Activated naive CD4-positive, alpha-beta T cell treated with anti-CD3 and anti-CD28 coated beads, Interleukin-2, amount 50 U/mL, for 72 hours (primary cell): ENCODE data around the gene CLDN24. TPM values are rescaled to one million over a fixed set of nuclear protein-coding genes. Genes with fewer than 3 reads are reported as not detected.

Source experiments
- ATAC-seq, 2 donors: fragments of 150-1000 bp; cut with Tn5 transposase; 2 replicates each; pipeline ENCODE4 v1.10.0; 2021; ENCODE audit warnings: mild to moderate bottlenecking in 2 of 2, moderate library complexity in 2 of 2
- DNase-seq, 2 donors: peaks; one replicate each; pipeline ENCODE4 v3.0.0; 2021 to 2022; ENCODE audit warnings: low spot score in 2 of 2
- H3K27ac Mint-ChIP-seq, 2 donors: one replicate each; pipeline ENCODE4 v1.8.0; 2022; ENCODE audit warnings: mild to moderate bottlenecking in 2 of 2, mixed read lengths in 2 of 2
- H3K36me3 Mint-ChIP-seq, 2 donors: one replicate each; pipeline ENCODE4 v1.8.0; 2022; ENCODE audit warnings: mixed read lengths in 2 of 2
- H3K9me3 Mint-ChIP-seq, 2 donors: one replicate each; pipeline ENCODE4 v1.8.0; 2022; ENCODE audit warnings: mixed read lengths in 2 of 2
- total RNA-seq, 2 donors: library from RNA; stranded (reverse); gene quantifications; one replicate each; pipeline ENCODE4 v1.2.3, GENCODE V29; 2022

The CLDN24 gene
- total RNA-seq, 2 donors from 2014 or later: not detected

- H3K36me3 Mint-ChIP-seq: no peaks in the 10 kb centered on the region
- ATAC-seq: no peak
- DNase-seq: no peak
- H3K27ac Mint-ChIP-seq: peak overlapping the region in 1 of 2 donors; percentile 37
- peaks cover 0 to 3% of the 10 kb centered on the region in 2 donors for H3K9me3 Mint-ChIP-seq
These were observed 28.3 kb upstream of the CLDN24 start for GRCh38 chr4:183350317-183351071.

DNA sequence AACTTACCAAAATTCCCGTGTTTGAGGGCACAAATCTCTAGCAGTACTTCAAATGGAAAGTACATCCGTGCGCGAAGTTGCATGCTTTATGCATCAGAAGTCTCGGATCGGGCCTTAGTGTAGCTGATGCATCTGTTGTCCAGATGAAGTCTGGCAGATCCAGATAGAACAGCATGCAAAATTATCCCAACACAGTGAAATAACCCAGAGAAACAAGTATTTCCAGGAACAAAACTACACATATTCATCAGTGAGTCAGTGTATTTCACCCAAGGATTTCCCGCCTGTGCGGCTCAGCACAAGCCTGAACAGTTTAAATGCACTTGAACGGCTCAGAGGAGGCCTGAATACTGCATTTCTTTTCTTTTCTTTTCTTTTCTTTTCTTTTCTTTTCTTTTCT is 27.4 kb upstream of the CLDN24 start:
- no peak overlapping the region for H3K27ac Mint-ChIP-seq
- H3K36me3 Mint-ChIP-seq: no peaks in the 10 kb centered on the region
- DNase-seq (no peak), ATAC-seq (no peak)
- peaks cover 0 to 3% of the 10 kb centered on the region in 2 donors for H3K9me3 Mint-ChIP-seq

- H3K36me3 Mint-ChIP-seq: no peaks in the 10 kb centered on the region
- H3K9me3 Mint-ChIP-seq: peaks cover 0 to 3% of the 10 kb centered on the region in 2 donors
- no peak overlapping the region for H3K27ac Mint-ChIP-seq
- peak; percentile 89 to 91 for ATAC-seq
- peak in 1 of 2 donors; percentile 38 for DNase-seq
These were observed 26.8 kb upstream of the CLDN24 start for GRCh38 chr4:183348706-183349659.

DNA sequence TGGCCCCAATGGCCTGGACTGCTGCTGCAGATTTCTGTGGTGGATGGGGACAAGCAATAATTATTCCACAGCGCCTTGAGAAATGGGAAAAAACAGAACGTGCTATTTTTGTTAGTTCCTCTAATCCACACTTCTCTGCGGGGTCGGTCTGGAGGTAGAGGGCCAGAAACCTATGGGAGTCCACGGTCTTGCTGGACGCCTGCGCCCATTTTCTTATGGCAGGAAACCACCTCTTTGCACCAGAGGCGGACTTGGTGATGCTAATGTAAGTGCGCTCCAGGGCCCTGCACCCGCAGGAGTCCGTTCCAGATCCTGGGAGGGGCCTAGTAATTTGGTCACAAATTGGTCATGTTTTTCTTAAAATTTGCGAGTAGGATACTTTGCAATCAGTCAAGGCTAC is 25.9 kb upstream of the CLDN24 start:
- Mint-ChIP-seq H3K9me3 (peaks cover 0 to 3% of the 10 kb centered on the region in 2 donors), H3K36me3 (no peaks in the 10 kb centered on the region), H3K27ac (no peak overlapping the region)
- DNase-seq: no peak
- no peak for ATAC-seq

GRCh38 chr4:183347566-183347965 is 25.3 kb upstream of the CLDN24 start:
- DNase-seq (no peak), ATAC-seq (no peak)
- no peak overlapping the region for H3K27ac Mint-ChIP-seq

GRCh38 chr4:183347146-183347545 is 24.9 kb upstream of the CLDN24 start:
- no peak for ATAC-seq
- no peak overlapping the region for H3K27ac Mint-ChIP-seq
- H3K36me3 Mint-ChIP-seq: no peaks in the 10 kb centered on the region
- peaks cover 0 to 3% of the 10 kb centered on the region in 2 donors for H3K9me3 Mint-ChIP-seq
- DNase-seq: peak in 1 of 2 donors; percentile 47

More at GRCh38 chr4:183347566-183347965, 25.3 kb upstream of the CLDN24 start:
- H3K9me3 Mint-ChIP-seq: peaks cover 0 to 3% of the 10 kb centered on the region in 2 donors
- no peaks in the 10 kb centered on the region for H3K36me3 Mint-ChIP-seq

- Mint-ChIP-seq H3K36me3 (no peaks in the 10 kb centered on the region), H3K9me3 (peaks cover 0 to under 1% of the 10 kb centered on the region in 2 donors), H3K27ac (no peak overlapping the region)
- ATAC-seq (no peak), DNase-seq (peak in 1 of 2 donors; percentile 21)
These were observed 23.0 kb upstream of the CLDN24 start for GRCh38 chr4:183345261-183345660.

GRCh38 chr4:183344523-183345255 is 22.5 kb upstream of the CLDN24 start:
- ATAC-seq: no peak
- H3K27ac Mint-ChIP-seq: no peak overlapping the region
- DNase-seq: peak in 1 of 2 donors; percentile 25
- H3K36me3 Mint-ChIP-seq: no peaks in the 10 kb centered on the region
- no peaks in the 10 kb centered on the region for H3K9me3 Mint-ChIP-seq

DNA sequence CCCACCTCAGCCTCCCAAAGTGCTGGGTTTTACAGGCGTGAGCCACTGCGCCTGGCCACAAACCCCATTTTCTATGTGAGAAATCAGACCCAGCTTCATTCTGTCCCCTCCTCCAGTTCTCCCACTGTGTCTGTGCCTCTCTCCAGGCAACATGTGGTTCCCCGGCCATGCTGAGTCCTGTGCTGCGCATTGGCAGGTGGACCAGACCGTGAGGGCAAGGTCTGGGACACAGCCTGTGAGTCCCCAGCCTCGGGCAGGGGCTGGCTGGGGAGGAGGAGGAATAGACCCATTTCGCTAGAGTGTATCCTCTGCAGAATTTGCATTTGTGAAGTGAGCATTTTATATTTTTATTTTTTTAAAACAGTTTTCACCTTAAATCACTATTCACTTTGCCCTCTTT is 21.5 kb upstream of the CLDN24 start:
- DNase-seq (peak in 1 of 2 donors; percentile 30), ATAC-seq (no peak)
- no peaks in the 10 kb centered on the region for H3K9me3 Mint-ChIP-seq
- H3K27ac Mint-ChIP-seq: no peak overlapping the region
- no peaks in the 10 kb centered on the region for H3K36me3 Mint-ChIP-seq

- Mint-ChIP-seq H3K36me3 (no peaks in the 10 kb centered on the region), H3K27ac (no peak overlapping the region), H3K9me3 (no peaks in the 10 kb centered on the region)
- DNase-seq: peak in 1 of 2 donors; percentile 39
- peak in 1 of 2 donors; percentile 41 for ATAC-seq
These were observed 20.6 kb upstream of the CLDN24 start for GRCh38 chr4:183342541-183343533.

DNA sequence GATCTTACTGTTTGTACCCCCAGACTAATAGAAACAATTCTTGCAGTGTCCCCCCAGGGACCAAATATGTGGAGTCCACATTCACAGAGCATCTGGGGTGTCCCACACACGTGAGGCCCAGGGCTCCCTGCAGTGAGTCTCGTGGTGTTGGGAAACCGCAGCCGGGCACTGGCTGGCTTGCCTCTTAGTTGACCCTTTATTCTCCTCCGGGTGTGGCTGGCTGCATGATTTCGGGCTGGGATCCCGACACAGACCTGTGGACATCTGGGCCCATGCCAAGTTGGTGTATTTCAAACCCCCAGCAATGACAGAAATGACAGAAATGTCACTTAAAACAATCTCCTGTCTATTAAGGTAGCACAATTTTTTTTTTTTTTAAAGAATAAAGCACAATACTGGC is 15.6 kb upstream of the CLDN24 start:
- DNase-seq (peak in 1 of 2 donors; percentile 23), ATAC-seq (no peak)
- H3K9me3 Mint-ChIP-seq: no peaks in the 10 kb centered on the region

DNA sequence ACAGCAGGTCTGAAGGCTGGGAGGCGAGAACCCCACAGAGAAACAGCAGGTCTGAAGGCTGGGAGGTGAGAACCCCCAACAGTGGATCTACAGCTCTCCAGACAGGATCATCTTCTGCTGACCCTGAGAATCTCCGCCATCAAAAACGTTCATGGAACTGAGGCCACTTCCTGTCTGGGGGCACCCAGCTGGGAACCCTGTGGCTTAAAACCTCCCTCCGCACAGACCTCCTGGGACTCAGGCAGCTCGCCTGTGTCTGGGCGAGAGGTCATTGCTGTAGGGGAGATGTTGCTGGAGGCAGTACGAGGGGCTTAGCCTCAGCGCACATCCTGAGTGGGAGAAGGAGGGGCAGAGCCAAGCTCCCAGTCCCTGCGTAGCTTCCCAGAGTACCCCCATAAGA is 15.1 kb upstream of the CLDN24 start:
- Mint-ChIP-seq H3K27ac (no peak overlapping the region), H3K36me3 (no peaks in the 10 kb centered on the region), H3K9me3 (no peaks in the 10 kb centered on the region)
- ATAC-seq (no peak), DNase-seq (peak in 1 of 2 donors; percentile 31)

More for the DNA sequence above, 15.6 kb upstream of the CLDN24 start:
- peak overlapping the region in 1 of 2 donors; percentile 32 for H3K27ac Mint-ChIP-seq
- no peaks in the 10 kb centered on the region for H3K36me3 Mint-ChIP-seq

GRCh38 chr4:183335369-183335940 is 13.2 kb upstream of the CLDN24 start:
- Mint-ChIP-seq H3K27ac (peak overlapping the region in 1 of 2 donors; percentile 6), H3K9me3 (no peaks in the 10 kb centered on the region), H3K36me3 (no peaks in the 10 kb centered on the region)
- ATAC-seq (peak; percentile 33 to 57), DNase-seq (no peak)

DNA sequence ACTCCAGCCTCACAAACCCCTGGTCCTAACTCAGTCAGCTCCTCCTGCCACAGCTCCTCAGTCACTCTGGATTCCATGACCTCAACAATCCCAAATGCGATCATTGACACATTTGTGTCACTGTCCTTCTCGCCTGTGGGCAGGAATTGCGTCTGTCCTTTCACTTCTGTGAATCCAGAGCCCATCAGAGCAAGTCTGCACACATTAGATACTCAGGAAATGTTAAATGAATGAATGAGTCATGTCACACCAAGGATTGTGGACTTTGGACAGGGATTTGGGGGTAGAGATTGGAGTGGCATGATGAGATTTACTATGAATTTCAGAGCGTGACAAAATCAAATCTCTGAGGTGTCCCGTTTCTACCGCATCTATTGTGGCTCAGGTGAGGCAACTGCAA is 11.8 kb upstream of the CLDN24 start:
- DNase-seq: no peak
- Mint-ChIP-seq H3K36me3 (no peaks in the 10 kb centered on the region), H3K27ac (no peak overlapping the region), H3K9me3 (no peaks in the 10 kb centered on the region)
- ATAC-seq: no peak

DNA sequence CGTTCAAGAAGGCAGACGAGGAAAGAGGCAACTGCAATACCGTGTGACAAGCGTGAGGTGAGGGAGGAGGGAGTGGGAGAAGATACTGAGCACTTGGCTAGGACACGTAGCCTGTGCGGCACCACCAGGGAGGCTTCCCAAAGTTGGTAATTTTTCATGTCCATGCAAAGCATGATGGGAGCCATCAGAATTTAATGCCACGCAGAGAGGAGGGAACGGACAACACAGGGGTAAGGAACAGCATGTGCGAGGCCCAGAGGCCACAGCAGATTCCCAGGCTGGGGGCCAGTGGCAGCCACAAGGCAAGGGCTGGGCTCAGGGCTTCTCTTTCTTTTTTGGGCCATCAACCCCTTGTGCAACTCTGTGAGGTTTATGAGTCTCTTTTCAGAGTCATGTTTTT is 11.0 kb upstream of the CLDN24 start:
- ATAC-seq: no peak

More for the DNA sequence above, 11.0 kb upstream of the CLDN24 start:
- DNase-seq: no peak
- H3K27ac Mint-ChIP-seq: no peak overlapping the region
- H3K9me3 Mint-ChIP-seq: no peaks in the 10 kb centered on the region
- H3K36me3 Mint-ChIP-seq: no peaks in the 10 kb centered on the region
